HG02852 (cell line): ENCODE results near the gene LIMS2.

Source experiments
- ATAC-seq: cut with Tn5 transposase; IDR thresholded peaks from one replicate; pipeline ENCODE4 v1.9.1; 2021; ENCODE audit warnings: mild to moderate bottlenecking, moderate library complexity; ENCODE audit not compliant: unreplicated experiment

The LIMS2 gene

DNA sequence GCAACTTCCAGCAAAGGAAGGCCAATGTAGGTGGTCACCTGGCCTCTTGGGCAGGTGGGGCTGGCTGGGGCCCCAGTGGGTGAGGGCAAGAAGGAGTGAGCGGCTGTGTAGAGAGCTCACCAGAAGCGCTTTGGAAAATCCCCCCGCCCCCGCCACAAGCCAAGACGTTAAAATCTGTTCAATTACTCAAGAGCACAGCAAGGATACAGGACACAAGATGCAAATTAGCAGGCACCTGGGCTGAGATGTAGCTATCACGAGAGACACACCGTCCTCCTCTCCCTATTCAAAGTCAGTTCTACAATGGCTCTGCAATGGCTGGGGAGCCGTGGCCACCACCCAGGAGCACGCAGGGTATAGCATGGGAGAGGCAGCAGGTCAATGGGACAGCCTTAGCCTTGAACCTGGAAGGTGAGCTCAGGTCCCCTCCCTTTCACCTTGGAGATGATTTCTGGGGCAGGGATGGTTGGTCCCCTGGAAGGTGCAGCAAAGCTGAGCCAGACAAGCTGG lies 67.9 kb downstream of the LIMS2 start:
- no peak for ATAC-seq

DNA sequence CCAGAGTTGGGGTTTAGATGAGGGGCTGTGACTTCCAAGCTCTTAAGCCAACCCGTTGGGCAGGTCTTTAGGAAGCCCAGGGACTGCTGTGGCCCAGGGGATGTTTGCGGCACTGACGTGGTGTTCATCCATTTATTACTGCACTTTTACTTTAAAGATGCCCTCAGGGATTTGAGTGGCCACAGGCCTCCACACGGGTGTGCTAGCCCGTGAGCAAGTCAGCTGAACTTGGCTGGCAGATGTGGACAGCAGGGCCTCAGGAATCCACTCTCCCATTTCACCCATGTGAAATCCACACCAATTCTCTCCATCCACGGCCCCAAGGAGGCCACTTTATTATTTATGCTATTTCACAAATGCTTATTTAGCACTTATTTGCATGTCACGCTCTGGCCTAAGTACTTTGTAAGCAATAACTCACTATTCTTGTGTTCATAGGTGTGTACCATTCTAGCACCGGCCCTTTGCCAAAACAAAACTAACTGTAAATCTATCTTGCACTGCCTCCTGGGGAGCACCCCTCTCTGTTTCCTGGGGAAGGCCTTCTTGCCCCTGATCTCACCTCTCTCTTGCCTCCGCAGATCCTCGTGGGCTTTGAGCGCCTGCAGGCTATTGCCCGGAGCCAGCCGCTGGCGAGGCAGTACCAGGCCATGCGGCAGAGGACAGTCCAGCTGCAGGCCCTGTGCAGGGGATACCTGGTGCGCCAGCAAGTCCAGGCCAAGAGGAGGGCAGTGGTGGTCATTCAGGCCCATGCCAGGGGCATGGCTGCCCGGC lies 68.5 kb downstream of the LIMS2 start:
- no peak for ATAC-seq

DNA sequence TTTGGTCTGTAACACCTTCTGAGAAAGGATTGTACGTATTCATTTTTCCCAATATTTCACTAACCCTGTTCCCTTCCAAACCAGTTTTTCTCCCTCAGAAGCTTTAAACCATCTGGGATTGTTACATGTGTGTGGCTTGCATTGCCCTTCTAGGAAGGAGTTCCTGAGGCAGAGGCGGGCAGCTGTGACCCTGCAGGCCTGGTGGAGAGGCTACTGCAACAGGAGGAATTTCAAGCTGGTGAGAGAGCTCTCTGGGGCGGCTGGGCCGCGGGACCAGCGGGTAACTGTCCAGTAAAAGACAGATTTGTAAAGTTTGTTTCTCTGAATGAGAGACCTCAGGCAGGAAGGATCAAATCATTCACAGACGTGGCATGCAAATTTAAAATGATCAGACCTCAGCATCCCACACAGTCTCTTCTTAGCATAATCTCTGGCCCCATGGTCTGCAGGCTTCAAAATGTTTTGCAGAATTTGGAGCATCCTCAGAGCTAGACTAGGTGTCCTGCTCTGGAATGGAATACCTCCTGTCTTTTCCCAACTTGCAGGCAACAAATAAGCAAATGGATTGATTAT lies 69.6 kb downstream of the LIMS2 start:
- no peak for ATAC-seq

DNA sequence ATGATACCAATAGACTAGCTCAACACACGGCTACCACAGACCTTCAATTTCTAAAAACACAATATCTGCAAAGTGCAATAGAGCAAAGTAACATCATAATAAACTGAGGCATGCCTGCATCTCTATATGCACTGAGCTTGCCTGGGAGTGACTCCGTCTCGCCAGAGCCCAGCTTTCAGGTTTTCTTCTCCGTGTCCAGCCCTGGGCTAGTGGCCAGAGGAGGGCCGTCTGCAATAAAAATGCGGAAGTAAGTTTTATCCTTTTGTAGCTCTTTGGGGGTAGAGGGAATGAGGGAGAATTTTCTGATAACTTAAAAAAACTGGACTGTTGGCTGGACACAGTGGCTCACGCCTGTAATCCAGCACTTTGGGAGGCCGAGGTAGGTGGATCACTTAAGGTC lies 70.3 kb downstream of the LIMS2 start:
- ATAC-seq, result no peak

DNA sequence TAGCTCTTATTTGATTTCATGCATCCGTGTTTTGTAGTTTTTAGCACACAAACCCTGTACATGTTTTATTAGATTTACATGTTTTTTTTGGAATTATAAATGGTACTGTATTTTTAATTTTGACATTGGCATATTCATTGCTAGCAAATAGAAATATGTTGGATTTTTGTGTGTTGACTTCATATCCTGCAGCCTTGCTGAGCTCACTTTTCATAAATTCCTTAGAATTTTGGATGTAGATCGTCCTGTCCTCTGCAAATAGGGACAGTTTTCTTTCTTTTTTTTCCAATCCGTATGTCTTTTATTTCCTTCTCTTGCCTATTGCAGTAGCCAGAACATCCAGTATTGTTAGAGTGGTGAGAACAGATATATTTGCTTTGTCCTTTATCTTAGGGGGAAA lies 76.1 kb downstream of the LIMS2 start:
- ATAC-seq, result no peak

DNA sequence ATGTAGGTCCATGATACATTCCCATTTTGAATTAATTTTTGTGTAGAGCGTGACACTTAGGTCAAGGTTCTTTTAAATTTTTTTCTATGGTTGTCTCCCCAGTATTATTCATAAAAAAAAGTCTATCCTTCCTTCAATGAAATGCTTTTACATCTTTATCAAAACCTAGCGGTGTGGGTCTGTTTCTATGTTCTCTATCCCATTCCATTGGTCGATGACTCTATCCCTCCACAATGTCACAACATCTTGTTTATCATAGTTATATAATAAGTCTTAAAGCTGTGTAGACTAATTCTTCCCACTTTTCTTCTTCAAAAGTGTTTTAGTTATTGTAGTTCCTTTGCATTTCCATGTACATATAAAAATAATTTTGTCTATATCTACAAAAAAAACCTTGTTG lies 76.6 kb downstream of the LIMS2 start:
- ATAC-seq, result no peak

DNA sequence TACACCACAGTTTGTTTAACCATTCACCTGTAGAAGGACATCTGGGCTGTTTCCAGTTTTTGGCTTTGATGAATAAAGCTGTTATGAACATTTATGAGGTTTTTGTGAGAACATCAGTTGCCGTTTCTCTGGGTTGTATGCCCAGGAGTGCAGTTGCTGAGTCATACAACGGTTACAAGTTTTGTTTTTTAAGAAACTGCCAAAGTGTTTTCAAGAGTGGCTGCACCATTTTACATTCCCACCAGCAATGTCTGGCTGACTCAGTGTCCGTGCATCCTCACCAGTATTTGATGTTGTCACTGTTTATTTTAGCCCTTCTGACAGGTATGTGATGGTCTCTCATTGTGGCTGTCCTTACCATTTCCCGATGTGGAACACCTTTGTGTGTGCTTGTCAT lies 77.3 kb downstream of the LIMS2 start:
- no peak for ATAC-seq

DNA sequence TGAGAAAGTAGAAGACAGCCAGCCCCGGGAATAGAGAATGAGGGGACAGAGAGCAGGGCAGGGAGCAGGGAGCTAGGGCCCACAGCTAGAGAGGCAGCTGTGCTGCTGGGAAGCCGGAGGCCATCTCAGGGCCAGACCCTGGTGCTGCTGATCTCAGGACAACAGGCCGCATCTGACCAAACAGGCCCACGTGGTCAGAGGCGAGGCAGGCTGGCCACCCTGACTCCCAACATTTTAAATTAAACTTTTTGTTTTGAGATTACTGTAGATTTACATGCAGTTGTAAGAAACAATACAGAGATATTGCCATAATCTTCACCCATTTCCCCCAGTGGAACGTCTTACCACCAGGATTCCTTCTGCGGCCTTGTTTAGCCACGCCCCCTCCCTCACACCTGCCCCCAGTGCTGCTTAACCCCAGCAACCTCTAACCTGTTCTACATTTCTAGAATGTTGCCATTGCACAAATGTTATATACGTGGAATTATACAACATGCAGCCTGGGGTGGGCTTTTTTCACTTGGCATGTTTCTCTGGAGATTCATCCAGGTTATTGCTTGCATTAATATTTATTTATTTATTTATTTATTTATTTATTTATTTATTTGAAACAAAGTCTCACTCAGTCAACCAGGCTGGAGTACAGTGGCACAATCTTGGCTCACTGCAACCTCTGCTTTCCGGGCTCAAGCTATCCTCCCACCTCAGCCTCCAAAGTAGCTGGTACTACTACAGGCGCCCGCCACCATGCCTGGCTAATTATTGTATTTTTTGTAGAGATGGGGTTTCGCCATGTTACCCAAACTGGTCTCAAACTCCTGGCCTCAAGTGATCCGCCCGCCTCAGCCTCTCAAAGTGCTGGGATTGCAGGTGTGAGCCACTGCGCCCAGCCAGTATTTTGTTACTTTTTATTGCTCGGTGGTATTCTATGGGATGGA lies 78.0 kb downstream of the LIMS2 start:
- ATAC-seq, result no peak

DNA sequence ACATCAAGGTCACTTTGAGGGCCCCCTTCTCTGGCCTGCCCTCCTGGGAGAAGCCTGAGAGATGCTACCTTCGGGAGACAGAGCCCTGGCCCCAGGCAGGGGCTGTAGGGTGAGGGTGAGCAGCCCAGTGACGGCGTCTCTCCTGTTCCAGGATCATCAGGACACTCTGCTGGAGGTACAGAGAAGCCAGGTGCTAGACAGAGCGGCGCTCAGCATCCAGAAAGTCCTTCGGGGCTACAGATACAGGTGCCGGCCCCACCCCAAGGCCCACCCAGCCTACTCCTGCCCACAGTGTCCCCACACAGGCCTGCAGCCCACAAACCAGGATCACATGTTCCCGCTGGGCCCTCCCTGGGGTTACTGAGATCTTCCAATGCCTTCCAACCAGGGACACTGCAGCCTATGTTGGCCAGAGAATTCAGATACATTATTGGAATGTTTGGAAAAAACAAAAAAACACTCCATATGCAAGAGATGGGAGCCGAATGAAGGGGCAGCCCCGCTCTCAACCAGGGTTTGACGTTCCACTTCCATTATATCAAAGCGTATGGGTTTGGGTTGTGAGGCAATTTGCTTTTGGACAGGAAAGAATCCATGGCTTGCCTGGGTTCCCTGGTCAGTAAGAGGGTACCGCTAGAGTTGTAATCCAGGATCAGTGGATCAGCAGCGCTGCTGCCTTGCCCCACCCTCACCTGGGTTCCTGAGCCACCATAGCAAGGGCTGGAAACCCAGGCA lies 78.9 kb downstream of the LIMS2 start:
- ATAC-seq, result no peak

DNA sequence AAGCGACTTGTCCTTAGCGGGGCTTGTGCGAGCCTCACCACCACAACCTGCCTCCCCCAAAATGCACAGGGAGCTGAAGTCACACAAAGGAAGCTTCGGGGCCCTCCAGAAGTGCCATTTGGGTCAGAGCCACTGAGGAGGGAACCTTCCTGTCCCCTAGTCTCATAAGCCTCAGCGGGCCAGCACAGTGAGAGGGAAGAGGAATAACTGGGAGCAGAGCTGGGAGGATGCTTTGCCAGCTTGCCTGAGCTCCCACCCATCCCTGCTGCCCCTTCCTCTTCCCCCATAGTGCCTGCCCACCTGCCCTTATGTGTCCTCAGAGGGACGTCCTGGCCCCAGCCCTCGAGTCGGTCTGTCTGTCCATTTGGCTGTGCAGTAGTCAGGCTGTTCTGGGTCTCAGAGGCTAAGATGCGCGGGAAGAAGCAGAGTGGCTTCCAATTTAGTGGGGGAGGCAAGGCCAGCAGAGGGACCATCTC lies 81.2 kb downstream of the LIMS2 start:
- no peak for ATAC-seq

DNA sequence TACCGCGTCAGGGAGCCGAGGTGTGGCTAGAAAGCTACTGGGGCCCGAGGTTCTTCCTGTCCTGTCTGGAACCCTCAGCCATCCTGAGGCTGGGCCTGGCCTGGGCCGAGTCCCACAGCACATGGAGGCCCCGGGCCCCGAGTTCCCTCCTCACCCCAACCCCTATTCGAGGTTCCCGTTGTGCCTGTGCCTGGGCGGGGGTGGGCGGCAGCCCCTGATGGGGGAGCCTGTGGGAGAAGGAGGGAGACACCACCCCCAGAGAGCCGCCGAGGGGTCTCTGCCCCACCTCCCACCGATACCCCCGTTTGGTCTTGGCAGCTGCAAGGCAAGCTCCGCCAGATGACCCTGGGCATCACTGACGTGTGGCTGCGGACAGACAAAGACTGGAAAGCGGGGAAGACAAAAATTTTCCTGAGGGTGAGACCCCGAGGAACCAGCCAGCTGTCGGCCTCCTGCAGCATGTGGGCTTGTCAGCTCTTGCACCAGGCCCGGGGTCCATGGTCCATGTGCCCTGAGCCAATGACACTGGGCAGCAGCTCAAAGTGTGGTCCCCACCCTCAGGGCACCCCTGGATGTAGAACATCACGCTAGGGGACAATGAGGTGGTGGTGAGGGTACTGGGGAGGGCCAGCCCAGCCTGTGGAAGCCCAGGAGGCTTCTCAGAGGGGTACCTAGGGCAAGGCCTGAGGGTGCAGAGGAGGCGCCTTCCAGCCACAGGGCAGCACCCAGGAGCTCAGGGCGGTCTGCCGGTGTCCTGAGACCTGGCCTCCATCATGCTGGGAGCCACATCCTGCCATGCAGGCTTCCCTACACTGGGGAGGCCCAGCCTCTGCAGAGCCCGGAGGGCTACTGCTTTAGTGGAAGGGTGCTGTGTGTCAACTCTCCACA lies 81.9 kb downstream of the LIMS2 start:
- ATAC-seq, result no peak

DNA sequence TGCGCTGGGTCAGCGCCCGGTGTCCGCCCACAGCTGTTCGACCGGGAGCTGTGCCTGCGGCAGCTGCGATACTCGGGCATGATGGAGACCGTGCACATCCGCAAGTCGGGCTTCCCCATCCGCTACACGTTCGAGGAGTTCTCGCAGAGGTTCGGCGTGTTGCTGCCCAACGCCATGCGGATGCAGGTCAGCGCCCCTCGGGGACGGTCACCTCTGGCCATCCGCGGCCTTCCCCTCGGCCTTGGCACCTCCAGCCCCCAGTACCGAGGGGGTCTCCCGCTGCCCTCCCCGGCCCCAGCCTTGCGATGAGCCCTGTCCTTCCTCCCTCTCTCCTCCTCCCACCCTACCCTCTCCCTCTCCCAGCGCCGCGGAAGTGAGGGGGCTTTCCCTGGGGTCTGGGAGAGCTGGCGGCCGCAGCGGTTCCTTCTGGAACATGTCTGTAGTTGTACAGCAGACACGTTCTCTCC lies 82.5 kb downstream of the LIMS2 start:
- no peak for ATAC-seq

DNA sequence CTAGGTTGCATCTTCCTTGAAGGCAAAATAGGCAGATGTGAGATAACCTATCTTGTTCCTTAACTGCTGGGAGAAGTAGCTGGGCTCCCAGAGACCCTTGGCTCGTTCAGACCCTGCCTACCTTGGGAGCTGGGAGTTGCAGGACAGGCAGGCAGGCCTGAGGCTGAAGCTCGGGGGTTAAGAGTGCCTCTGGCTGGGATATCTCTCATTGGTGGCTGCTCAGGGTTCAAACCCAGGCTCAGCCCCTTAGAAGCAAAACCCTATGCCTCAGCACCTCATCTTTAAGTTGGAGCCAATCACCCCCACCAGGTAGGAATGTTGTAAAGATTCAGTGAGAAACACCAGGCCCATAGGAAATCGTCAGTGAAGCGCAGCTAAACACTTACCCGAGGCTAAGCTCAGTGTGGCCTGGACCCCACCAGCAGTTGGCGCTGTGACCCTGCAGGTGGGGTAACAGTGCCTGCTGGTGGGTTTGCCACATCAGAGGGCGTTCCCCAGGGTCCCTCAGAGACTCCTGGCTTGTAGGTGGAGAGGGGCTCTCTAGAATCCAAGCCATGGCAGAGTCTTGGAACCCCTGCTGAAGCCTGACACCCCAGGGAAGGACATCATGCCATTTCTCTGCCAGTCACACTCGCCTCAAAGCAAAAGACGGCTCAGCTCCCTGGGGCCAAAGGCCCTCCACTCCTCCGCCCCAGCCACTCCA lies 84.0 kb downstream of the LIMS2 start:
- peak; percentile 57 for ATAC-seq

DNA sequence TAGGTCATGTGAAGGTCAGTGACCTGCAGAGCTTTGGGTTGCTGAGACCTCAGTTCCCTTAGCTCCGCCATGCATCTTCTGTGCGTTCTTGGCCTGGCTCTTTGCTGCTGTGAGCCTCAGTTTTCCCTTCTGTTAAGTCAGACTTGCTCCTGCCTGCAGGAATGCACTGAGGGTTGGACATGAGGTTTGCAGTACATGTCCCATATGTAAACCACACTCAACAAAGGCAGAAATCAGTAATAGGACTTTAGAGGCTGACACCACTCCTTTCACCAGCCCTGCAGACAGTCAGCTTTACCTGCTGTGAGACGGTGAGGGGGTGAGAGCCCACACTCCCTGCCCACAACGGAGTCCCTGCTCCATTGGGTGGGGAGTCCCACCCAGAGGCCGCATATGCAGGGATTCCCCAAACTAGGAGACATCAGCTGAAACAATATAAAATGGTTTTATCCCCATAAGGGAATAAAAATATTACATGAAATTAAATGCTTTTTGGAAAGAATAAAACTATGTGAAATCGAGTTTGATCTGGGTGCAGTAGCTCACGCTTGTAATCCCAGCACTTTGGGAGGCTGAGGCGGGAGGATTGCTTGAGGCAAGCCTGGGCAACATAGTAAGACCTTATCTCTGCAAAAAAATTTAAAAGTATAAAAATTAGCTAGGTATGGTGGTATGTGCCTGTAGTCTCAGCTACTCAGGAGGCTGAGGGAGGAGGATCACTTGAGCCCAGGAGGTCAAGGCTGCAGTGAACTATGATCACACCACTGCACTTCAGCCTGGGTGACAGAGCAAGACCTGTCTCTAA lies 84.7 kb downstream of the LIMS2 start:
- no peak for ATAC-seq

DNA sequence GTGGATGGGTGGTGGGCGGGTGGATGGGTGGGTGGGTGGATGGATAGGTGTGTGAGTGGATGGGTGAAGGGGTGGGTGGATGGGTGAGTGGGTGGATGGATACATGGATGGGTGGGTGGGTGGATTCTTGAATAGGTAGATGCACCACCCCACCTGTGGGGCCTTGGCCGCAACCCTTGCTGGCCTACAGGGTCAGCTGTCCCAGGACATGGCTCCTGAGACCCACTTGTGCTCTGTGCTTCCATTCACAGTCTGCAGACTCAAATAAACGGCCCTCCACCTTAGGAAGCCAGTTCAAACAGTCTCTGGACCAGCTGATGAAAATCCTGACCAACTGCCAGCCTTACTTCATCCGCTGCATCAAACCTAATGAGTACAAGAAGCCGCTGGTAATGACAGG lies 85.5 kb downstream of the LIMS2 start:
- no peak for ATAC-seq

DNA sequence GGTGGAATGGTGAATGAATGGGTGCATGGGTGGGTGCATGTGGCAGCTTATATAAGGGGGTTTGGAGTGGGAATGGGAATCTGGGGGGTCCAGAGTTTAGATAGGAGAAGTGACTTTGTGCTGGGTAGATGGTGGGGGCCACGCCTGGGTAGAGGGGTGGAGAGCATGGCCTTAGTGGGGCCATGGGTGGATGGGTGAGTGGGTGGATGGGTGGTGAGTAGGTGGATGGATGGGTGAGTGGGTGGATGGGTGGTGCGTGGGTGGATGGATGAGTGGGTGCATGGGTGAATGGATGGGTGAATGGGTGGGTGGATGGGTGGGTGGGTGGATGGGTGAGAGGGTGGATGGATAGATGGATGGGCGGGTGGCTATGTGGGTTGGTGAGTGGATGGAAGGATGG lies 86.0 kb downstream of the LIMS2 start:
- ATAC-seq, result no peak
